ENCODE measurements around the gene JUNB. TPM values are rescaled to one million over a fixed set of nuclear protein-coding genes. Genes with fewer than 3 reads are reported as not detected.

JUNB gene
- total RNA-seq, 3 donors from 2014 or later, result 108 to 581 (median 320) TPM

DNA sequence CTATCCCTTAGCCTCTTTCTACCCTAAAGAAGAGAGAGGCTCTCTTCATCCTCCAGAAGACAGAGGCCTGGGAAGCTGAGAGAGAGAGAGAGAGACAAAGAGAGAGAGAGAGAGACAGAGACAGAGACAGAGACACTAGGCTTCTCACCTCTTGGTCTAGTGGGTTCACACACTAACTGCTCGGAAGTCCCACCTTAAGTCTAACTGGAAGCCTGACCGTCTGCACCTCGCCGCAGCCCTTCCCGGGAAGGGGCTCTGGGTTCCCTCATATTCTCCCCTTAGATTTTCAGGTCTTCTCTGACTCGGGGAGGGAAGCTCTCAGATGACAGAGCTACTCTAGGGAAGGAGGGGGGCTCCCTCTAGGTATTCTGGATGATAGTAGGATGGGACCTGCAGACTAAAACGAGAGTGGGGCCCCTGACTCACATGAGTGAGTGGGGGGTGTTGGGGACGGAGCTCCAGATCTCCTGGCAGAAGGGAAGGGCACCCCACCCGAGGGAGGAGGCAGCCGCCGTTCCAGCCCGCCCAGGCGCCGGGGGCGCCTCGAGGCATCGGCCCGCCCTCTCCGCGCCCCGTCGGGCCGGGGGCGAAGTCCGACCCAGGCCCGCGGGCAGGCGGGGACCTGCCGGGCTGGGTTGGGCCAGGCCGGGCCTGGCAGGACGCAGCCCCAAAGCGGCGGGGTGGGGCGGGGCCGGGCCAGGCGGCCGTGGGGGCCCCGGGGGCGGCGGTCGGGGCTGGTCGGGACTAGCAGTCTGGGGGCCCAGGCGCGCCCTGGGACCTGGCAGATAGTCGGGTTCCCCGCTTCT is 2.0 kb upstream of the JUNB start:
- DNase-seq (ENCODE audit: low spot score in 2 of 2), result no peak
- H3K4me3 ChIP-seq, result peak overlapping the region; percentile 92 to 100 (median 95)
- H3K4me1 ChIP-seq, result peaks cover 6 to 35% of the 10 kb centered on the region in 2 donors
- TF ChIP-seq POLR2A (IDR thresholded peaks at IDR 0.05) (no peak), POLR2AphosphoS5 (IDR thresholded peaks at IDR 0.05) (peak in 1 of 3 donors; percentile 17)
- TF ChIP-seq, protein P1, sequence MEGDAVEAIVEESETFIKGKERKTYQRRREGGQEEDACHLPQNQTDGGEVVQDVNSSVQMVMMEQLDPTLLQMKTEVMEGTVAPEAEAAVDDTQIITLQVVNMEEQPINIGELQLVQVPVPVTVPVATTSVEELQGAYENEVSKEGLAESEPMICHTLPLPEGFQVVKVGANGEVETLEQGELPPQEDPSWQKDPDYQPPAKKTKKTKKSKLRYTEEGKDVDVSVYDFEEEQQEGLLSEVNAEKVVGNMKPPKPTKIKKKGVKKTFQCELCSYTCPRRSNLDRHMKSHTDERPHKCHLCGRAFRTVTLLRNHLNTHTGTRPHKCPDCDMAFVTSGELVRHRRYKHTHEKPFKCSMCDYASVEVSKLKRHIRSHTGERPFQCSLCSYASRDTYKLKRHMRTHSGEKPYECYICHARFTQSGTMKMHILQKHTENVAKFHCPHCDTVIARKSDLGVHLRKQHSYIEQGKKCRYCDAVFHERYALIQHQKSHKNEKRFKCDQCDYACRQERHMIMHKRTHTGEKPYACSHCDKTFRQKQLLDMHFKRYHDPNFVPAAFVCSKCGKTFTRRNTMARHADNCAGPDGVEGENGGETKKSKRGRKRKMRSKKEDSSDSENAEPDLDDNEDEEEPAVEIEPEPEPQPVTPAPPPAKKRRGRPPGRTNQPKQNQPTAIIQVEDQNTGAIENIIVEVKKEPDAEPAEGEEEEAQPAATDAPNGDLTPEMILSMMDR (IDR thresholded peaks at IDR 0.05), result no peak
- H3K36me3 ChIP-seq, result no peaks in the 10 kb centered on the region
- H3K27me3 ChIP-seq, result no peaks in the 10 kb centered on the region
- intact Hi-C loops (cut with DNase I; ENCODE audit: low total_unique reads), result no loop called here
- H3K9me3 ChIP-seq, result no peaks in the 10 kb centered on the region
- H3K27ac ChIP-seq, result peak overlapping the region; percentile 98 to 100

DNA sequence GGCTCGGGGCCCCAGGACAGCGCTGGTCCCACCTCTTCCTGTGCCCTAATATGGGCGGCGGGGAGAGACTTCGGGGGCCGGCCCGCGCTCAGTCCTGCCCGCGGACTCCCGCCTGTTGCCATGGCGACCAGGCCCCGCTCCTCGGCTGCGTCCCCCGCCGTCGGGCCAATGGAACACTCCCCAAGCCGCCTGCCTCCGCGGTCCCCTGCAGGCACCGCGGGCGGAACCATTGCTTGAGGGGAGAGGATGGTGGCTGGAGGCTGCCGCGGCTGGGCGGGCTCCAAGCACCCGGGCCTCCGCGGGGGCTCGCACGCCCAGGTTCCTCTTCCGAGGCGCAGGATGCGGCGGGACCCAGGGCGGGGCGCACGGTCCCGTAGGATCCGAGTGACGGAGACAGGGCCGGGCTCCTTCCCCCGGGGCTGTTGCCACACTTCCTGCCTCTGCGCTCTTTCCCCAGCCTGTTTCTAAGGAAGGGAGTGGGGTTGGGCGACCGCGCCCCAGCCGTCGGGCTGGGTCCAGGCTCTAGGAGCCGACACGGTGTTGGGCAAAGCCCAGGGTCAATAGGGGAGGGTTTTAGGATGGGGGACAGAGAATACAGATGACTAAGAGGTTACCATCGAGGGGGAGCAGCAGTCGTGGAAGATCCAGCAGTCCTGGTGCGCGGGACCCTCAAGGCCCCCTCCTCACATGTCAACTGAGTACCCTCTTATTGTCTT is 1.2 kb upstream of the JUNB start:
- Histone ChIP-seq H3K4me1 (peaks cover 6 to 29% of the 10 kb centered on the region in 2 donors), H3K4me3 (peak overlapping the region; percentile 92 to 100 (median 95)), H3K9me3 (no peaks in the 10 kb centered on the region), H3K27me3 (no peaks in the 10 kb centered on the region), H3K27ac (peak overlapping the region; percentile 98 to 100), H3K36me3 (no peaks in the 10 kb centered on the region)
- peak; percentile 95 to 97 (median 96) for TF ChIP-seq POLR2AphosphoS5 (IDR thresholded peaks at IDR 0.05)
- TF ChIP-seq, protein P1 (IDR thresholded peaks at IDR 0.05), result peak in 1 of 3 donors; percentile 7
- TF ChIP-seq POLR2A (IDR thresholded peaks at IDR 0.05), result peak; percentile 96
- intact Hi-C loops (cut with DNase I; ENCODE audit: low total_unique reads), result loop anchor here (2.0 kb wide), 1 partner anchor 13 kb away; no protein-coding TSS in a partner anchor
- peak; percentile 95 to 96 for DNase-seq (ENCODE audit: low spot score in 2 of 2)

DNA sequence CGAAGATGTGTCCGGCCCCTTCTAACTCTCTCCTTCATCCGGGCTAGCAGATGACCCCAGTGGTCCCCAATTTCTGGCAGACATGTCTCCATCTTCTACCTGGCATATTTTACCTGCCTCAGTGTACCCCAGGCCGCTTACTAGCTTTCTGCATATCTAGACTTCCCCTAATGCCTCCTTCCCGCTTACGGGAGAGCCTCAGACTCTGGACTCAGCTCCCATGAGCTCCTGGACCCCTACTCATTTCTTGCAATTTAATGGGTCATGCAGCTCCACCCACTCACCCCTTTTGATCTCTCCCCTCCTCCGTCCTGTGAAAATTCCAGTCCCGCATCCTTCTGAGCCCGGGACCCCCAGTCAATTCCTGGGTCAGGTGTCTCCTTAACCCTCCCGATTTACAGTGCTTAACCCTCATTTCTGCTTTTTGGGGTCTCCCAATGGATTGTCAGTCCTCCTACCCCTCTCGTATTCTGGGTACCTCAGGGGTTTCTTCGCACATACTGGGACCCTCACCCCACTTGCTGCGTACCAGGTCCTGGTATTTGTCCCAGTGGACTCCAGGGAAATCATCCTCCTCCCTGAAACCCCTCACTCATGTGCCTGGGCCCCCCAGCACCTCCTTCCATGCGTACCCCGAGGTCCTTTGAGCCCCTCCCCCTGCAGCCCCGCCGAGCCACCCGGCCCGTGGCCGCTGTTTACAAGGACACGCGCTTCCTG is 500 bp upstream of the JUNB start:
- DNase-seq (ENCODE audit: low spot score in 2 of 2), result no peak
- Histone ChIP-seq H3K4me1 (peaks cover 6 to 24% of the 10 kb centered on the region in 2 donors), H3K9me3 (no peaks in the 10 kb centered on the region), H3K4me3 (peak overlapping the region; percentile 92 to 100 (median 95)), H3K27ac (peak overlapping the region; percentile 98 to 100), H3K36me3 (no peaks in the 10 kb centered on the region), H3K27me3 (no peaks in the 10 kb centered on the region)
- TF ChIP-seq, protein P1 (IDR thresholded peaks at IDR 0.05), result no peak
- TF ChIP-seq POLR2A (IDR thresholded peaks at IDR 0.05) (no peak), POLR2AphosphoS5 (IDR thresholded peaks at IDR 0.05) (no peak)
- intact Hi-C loops (cut with DNase I; ENCODE audit: low total_unique reads), result loop anchor here (2.0 kb wide), 1 partner anchor 14 kb away; no protein-coding TSS in a partner anchor

DNA sequence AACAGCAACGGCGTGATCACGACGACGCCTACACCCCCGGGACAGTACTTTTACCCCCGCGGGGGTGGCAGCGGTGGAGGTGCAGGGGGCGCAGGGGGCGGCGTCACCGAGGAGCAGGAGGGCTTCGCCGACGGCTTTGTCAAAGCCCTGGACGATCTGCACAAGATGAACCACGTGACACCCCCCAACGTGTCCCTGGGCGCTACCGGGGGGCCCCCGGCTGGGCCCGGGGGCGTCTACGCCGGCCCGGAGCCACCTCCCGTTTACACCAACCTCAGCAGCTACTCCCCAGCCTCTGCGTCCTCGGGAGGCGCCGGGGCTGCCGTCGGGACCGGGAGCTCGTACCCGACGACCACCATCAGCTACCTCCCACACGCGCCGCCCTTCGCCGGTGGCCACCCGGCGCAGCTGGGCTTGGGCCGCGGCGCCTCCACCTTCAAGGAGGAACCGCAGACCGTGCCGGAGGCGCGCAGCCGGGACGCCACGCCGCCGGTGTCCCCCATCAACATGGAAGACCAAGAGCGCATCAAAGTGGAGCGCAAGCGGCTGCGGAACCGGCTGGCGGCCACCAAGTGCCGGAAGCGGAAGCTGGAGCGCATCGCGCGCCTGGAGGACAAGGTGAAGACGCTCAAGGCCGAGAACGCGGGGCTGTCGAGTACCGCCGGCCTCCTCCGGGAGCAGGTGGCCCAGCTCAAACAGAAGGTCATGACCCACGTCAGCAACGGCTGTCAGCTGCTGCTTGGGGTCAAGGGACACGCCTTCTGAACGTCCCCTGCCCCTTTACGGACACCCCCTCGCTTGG is 966 bp downstream of the JUNB start:
- peak overlapping the region; percentile 92 to 100 (median 95) for H3K4me3 ChIP-seq
- DNase-seq (ENCODE audit: low spot score in 2 of 2), result peak; percentile 63 to 79
- H3K9me3 ChIP-seq, result no peaks in the 10 kb centered on the region
- peak overlapping the region; percentile 98 to 100 for H3K27ac ChIP-seq
- TF ChIP-seq POLR2AphosphoS5 (IDR thresholded peaks at IDR 0.05) (peak; percentile 57 to 95 (median 72)), POLR2A (IDR thresholded peaks at IDR 0.05) (no peak)
- H3K36me3 ChIP-seq, result no peaks in the 10 kb centered on the region
- intact Hi-C loops (cut with DNase I; ENCODE audit: low total_unique reads), result no loop called here
- peaks cover 6 to 28% of the 10 kb centered on the region in 2 donors for H3K4me1 ChIP-seq
- H3K27me3 ChIP-seq, result no peaks in the 10 kb centered on the region

All from breast epithelium (tissue), 4 donors.